Mesenchymal stem cell (in vitro differentiated cells and primary cell): ENCODE data around the gene MAP4K4.

Experiments
- DNase-seq: peaks from one replicate; pipeline ENCODE4 v3.0.0-alpha.2; 2013
- H2AFZ ChIP-seq: one replicate; pipeline ENCODE4 v1.6.1; 2013; ENCODE audit warnings: low read depth, mild to moderate bottlenecking, control low read depth, inconsistent platforms, low read length, moderate library complexity
- H2AK5ac ChIP-seq: 2 replicates; pipeline ENCODE4 v1.6.1; 2013; ENCODE audit warnings: low read length, moderate library complexity, mild to moderate bottlenecking, inconsistent platforms; ENCODE audit not compliant: severe bottlenecking
- H2BK120ac ChIP-seq: one replicate; pipeline ENCODE4 v1.6.1; 2013; ENCODE audit warnings: low read depth, mild to moderate bottlenecking, inconsistent platforms, low read length, moderate library complexity
- H2BK12ac ChIP-seq, 2 experiments: one replicate each; pipeline ENCODE4 v1.6.1; 2013; ENCODE audit warnings: inconsistent platforms in 2 of 2, low read length in 2 of 2, mild to moderate bottlenecking in 2 of 2, moderate library complexity in 2 of 2, control low read depth in 1 of 2
- H2BK15ac ChIP-seq: one replicate; pipeline ENCODE4 v1.6.1; 2013; ENCODE audit warnings: mild to moderate bottlenecking, low read depth, inconsistent platforms; ENCODE audit not compliant: poor library complexity, severe bottlenecking
- H2BK5ac ChIP-seq: 2 replicates; pipeline ENCODE4 v1.6.1; 2013; ENCODE audit warnings: low read depth, mild to moderate bottlenecking, low read length, control low read depth, inconsistent platforms; ENCODE audit not compliant: poor library complexity, severe bottlenecking
- H3K14ac ChIP-seq, 2 experiments: one replicate each; pipeline ENCODE4 v1.6.1; 2013; ENCODE audit warnings: inconsistent platforms in 2 of 2, low read length in 2 of 2, control low read depth in 1 of 2, mild to moderate bottlenecking in 1 of 2, moderate library complexity in 1 of 2
- H3K18ac ChIP-seq, 2 experiments: one replicate each; pipeline ENCODE4 v1.6.1; 2013; ENCODE audit warnings: inconsistent platforms in 2 of 2, low read length in 2 of 2, control low read depth in 1 of 2, low read depth in 1 of 2, mild to moderate bottlenecking in 1 of 2
- H3K23ac ChIP-seq, 2 experiments: one replicate each; pipeline ENCODE4 v1.6.1; 2013; ENCODE audit warnings: inconsistent platforms in 2 of 2, low read length in 2 of 2, mild to moderate bottlenecking in 2 of 2, moderate library complexity in 2 of 2, control low read depth in 1 of 2
- H3K27ac ChIP-seq: 2 replicates; pipeline ENCODE4 v1.5.1; 2013; ENCODE audit warnings: mild to moderate bottlenecking, moderate library complexity, low read length, control low read depth, inconsistent platforms; ENCODE audit not compliant: poor library complexity, severe bottlenecking
- H3K27me3 ChIP-seq, 2 experiments: 2 replicates each; pipeline versions ENCODE4 v1.6.1 to v1.7.0; 2013; ENCODE audit warnings: low read length in 2 of 2, mild to moderate bottlenecking in 2 of 2, moderate library complexity in 2 of 2, control low read depth in 1 of 2, inconsistent platforms in 1 of 2; ENCODE audit not compliant: control insufficient read depth in 1 of 2, insufficient read depth in 1 of 2
- H3K36me3 ChIP-seq, 2 experiments: 2 replicates each; pipeline versions ENCODE4 v1.6.1 to v1.7.0; 2013; ENCODE audit warnings: low read length in 2 of 2, control low read depth in 1 of 2, inconsistent platforms in 1 of 2, low read depth in 1 of 2, mild to moderate bottlenecking in 1 of 2; ENCODE audit not compliant: insufficient read depth in 2 of 2, control insufficient read depth in 1 of 2
- H3K4ac ChIP-seq, 2 experiments: one replicate each; pipeline ENCODE4 v1.6.1; 2013; ENCODE audit warnings: inconsistent platforms in 2 of 2, low read length in 2 of 2, mild to moderate bottlenecking in 2 of 2, moderate library complexity in 2 of 2, control low read depth in 1 of 2, low read depth in 1 of 2
- H3K4me1 ChIP-seq: 2 replicates; pipeline ENCODE4 v1.6.1; 2013; ENCODE audit warnings: low read depth, low read length, control low read depth; ENCODE audit not compliant: control insufficient read depth, insufficient read depth
- H3K4me2 ChIP-seq: 2 replicates; pipeline ENCODE4 v1.6.1; 2013; ENCODE audit warnings: low read length, mild to moderate bottlenecking, inconsistent platforms; ENCODE audit not compliant: poor library complexity, severe bottlenecking
- H3K4me3 ChIP-seq, 2 experiments: 2 replicates each; pipeline versions ENCODE4 v1.5.1 to v1.7.0; 2013; ENCODE audit warnings: low read length in 2 of 2, mild to moderate bottlenecking in 2 of 2, control low read depth in 1 of 2, low read depth in 1 of 2; ENCODE audit not compliant: insufficient read depth in 1 of 2
- H3K79me1 ChIP-seq: replicated peaks from 2 replicates; pipeline ENCODE4 v1.6.1; 2013; ENCODE audit warnings: mild to moderate bottlenecking, control low read depth, low read length, inconsistent platforms; ENCODE audit not compliant: poor library complexity, severe bottlenecking
- H3K9ac ChIP-seq: 2 replicates; pipeline ENCODE4 v1.7.0; 2013; ENCODE audit warnings: mild to moderate bottlenecking, low read length, moderate library complexity
- H3K9me3 ChIP-seq: 2 replicates; pipeline ENCODE4 v1.7.0; 2013; ENCODE audit warnings: mild to moderate bottlenecking, low read length; ENCODE audit not compliant: control insufficient read depth
- H4K8ac ChIP-seq: one replicate; pipeline ENCODE4 v1.6.1; 2013; ENCODE audit warnings: inconsistent platforms, mild to moderate bottlenecking, low read length, moderate library complexity
- H4K91ac ChIP-seq: one replicate; pipeline ENCODE4 v1.6.1; 2013; ENCODE audit warnings: mild to moderate bottlenecking, low read length, inconsistent platforms
- WGBS: methylation state at CpG from one replicate; pipeline ENCODE4 v1.1.7; 2013; ENCODE audit warnings: mixed read lengths; 5-methylcytosine and 5-hydroxymethylcytosine counted together

MAP4K4 gene

GRCh38 chr2:101728865-101729264 is 31.4 kb downstream of the MAP4K4 start:
- Histone ChIP-seq H3K36me3 (peaks cover 0 to 54% of the 10 kb centered on the region in 2 experiments), H3K4me1 (peaks cover 10% of the 10 kb centered on the region), H3K23ac (no peak overlapping the region), H3K79me1 (no peaks in the 10 kb centered on the region), H2BK5ac (no peak overlapping the region), H3K9ac (no peak overlapping the region), H3K4me3 (no peak overlapping the region), H3K27me3 (no peaks in the 10 kb centered on the region), H3K4ac (no peak overlapping the region), H2BK12ac (no peak overlapping the region), H4K91ac (no peak overlapping the region), H2AK5ac (no peak overlapping the region), H2BK120ac (no peak overlapping the region), H3K18ac (no peak overlapping the region), H3K27ac (no peak overlapping the region), H2BK15ac (no peak overlapping the region), H3K9me3 (no peaks in the 10 kb centered on the region), H3K14ac (no peak overlapping the region), H2AFZ (no peak overlapping the region), H4K8ac (no peak overlapping the region), H3K4me2 (no peak overlapping the region)
- DNase-seq: no peak
- WGBS: no CpG with 5 or more reads among the region's 1 CpG

DNA sequence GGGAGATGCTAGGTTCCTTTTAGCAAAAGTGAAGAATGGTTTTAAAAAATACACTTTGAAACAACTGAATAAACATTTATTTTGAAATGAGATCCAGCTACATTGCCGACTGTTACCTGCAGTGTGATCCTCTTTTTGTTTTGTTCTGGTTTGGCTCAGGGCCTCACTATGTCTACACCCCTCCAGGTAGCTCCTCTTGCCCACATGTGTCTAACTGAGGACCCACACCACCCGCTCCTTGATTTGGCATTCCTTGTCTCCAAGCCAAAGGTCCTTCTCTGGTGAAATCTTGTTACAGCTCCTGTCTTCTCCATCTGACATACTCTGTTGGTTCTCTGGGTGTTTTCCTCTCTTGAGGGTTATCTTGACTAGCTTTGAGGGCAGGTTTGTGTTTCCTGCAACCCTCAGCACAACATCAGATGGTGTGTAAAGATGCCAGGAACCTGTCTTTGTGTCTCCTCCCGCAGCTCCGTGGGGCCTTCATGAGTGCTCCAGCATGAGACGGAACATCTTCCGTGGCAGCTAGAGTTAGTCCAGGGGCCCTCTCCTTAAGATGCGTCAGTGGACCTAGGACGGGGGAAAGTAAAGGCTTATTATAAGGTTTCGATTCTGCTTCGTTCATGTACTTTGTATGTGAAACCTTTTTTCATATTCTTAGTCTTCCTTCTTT is 32.1 kb downstream of the MAP4K4 start:
- Histone ChIP-seq H3K27ac (no peak overlapping the region), H2BK15ac (no peak overlapping the region), H3K4me2 (no peak overlapping the region), H3K4me3 (no peak overlapping the region), H3K9ac (no peak overlapping the region), H3K4ac (no peak overlapping the region), H3K9me3 (no peaks in the 10 kb centered on the region), H3K4me1 (peaks cover 13% of the 10 kb centered on the region), H4K91ac (no peak overlapping the region), H2BK5ac (no peak overlapping the region), H3K36me3 (peaks cover 0 to 52% of the 10 kb centered on the region in 2 experiments), H2BK12ac (no peak overlapping the region), H3K79me1 (no peaks in the 10 kb centered on the region), H2AK5ac (no peak overlapping the region), H4K8ac (no peak overlapping the region), H2BK120ac (no peak overlapping the region), H3K14ac (no peak overlapping the region), H3K18ac (no peak overlapping the region), H2AFZ (no peak overlapping the region), H3K27me3 (no peaks in the 10 kb centered on the region), H3K23ac (no peak overlapping the region)
- no peak for DNase-seq
- 98% methylated on average over 7 of the region's 10 CpGs for WGBS

- Histone ChIP-seq H3K9me3 (no peaks in the 10 kb centered on the region), H2AFZ (no peak overlapping the region), H3K36me3 (peaks cover 0 to 52% of the 10 kb centered on the region in 2 experiments), H4K91ac (no peak overlapping the region), H3K18ac (no peak overlapping the region), H2BK12ac (no peak overlapping the region), H2BK15ac (no peak overlapping the region), H3K23ac (no peak overlapping the region), H3K9ac (no peak overlapping the region), H2AK5ac (no peak overlapping the region), H3K14ac (no peak overlapping the region), H3K4ac (no peak overlapping the region), H3K27me3 (no peaks in the 10 kb centered on the region), H2BK5ac (no peak overlapping the region), H4K8ac (no peak overlapping the region), H3K4me2 (no peak overlapping the region), H3K79me1 (no peaks in the 10 kb centered on the region), H2BK120ac (no peak overlapping the region), H3K27ac (no peak overlapping the region), H3K4me1 (peaks cover 17% of the 10 kb centered on the region), H3K4me3 (no peak overlapping the region)
- DNase-seq: no peak
- 77% methylated on average over 8 of the region's 9 CpGs for WGBS
These were observed 33.9 kb downstream of the MAP4K4 start for GRCh38 chr2:101731221-101732054.

DNA sequence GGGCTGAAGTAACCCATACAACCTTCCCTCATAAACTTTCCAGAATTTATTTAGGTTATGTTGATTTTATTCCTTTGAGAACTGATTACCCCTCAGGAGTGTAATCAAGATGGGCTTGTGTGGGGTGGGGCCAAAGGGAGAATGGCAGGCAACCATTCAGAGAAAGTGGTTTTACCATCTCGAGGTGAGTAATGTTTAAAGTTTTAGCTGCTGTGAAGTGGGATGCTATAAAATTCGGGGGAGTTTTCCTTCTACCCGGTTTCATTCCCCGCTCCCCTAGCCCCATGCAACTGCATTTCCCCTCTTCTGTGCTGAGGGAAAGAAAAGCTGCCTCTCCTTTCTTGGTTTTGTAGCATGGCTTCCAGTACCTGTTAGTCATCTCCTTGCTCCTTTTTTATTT is 34.7 kb downstream of the MAP4K4 start:
- Histone ChIP-seq H3K14ac (no peak overlapping the region), H2BK12ac (no peak overlapping the region), H2BK5ac (no peak overlapping the region), H3K9ac (no peak overlapping the region), H4K91ac (no peak overlapping the region), H3K23ac (no peak overlapping the region), H3K4me1 (peaks cover 17% of the 10 kb centered on the region), H3K27ac (no peak overlapping the region), H2BK120ac (no peak overlapping the region), H2AK5ac (no peak overlapping the region), H2AFZ (no peak overlapping the region), H3K9me3 (no peaks in the 10 kb centered on the region), H3K4me3 (no peak overlapping the region), H3K27me3 (no peaks in the 10 kb centered on the region), H4K8ac (no peak overlapping the region), H3K18ac (no peak overlapping the region), H3K4ac (no peak overlapping the region), H3K79me1 (no peaks in the 10 kb centered on the region), H3K4me2 (no peak overlapping the region), H2BK15ac (no peak overlapping the region), H3K36me3 (peaks cover 0 to 47% of the 10 kb centered on the region in 2 experiments)
- WGBS: 97% methylated on average over 3 of the region's 4 CpGs
- no peak for DNase-seq
